HepG2 (cell line): Measurements from ENCODE around the gene SIK2. TPM values are rescaled to one million over a fixed set of nuclear protein-coding genes. Genes with fewer than 3 reads are reported as not detected.

ENCODE experiments used
- ATAC-seq: fragments of 200-7000 bp; cut with Tn5 transposase; 3 replicates; pipeline ENCODE4 v1.9.1; 2020; ENCODE audit warnings: mild to moderate bottlenecking, moderate library complexity
- BruUV-seq: library from RNA; stranded (reverse); fragments of 400-500 nt; replicated peaks from 2 replicates; lab custom pipeline; 2021; lab: Mats Ljungman, UMichigan
- CTCF ChIA-PET: fragments of 300-600 bp; formaldehyde crosslinking; extraction: SDS; loops from one replicate; lab custom pipeline; 2021; ENCODE audit warnings: low total read pairs, inconsistent platforms, low intra/inter-chr PET ratio; lab: Yijun Ruan, JAX
- POLR2A ChIA-PET: fragments of 350-600 bp; sonication (Branson Sonifier 250); formaldehyde crosslinking; loops from one replicate; lab custom pipeline; 2020; ENCODE audit warnings: antibody characterized with exemption, inconsistent platforms; lab: Yijun Ruan, JAX
- DNase-seq: peaks from one replicate; pipeline ENCODE4 v3.0.0-alpha.2; 2015; ENCODE audit warnings: low spot score
- FAIRE-seq: peaks from 3 replicates; lab custom pipeline; 2011; peaks lifted over from hg19 to GRCh38; lab: Jason Lieb, UNC
- H2AFZ ChIP-seq: one replicate; pipeline ENCODE4 v1.6.1; 2011; ENCODE audit warnings: low read length, inconsistent platforms
- H3K27ac ChIP-seq: fragments of 300-600 bp; 3 replicates; pipeline ENCODE4 v1.8.0; 2011; ENCODE audit warnings: mixed run types, mild to moderate bottlenecking, mixed read lengths, low read length, inconsistent platforms; ENCODE audit not compliant: insufficient read depth; ENCODE audit errors: extremely low read length
- H3K27me3 ChIP-seq, 2 experiments: fragments of 200-600 bp in 1 of 2; 2 replicates in 1 of 2; 3 replicates in 1 of 2; pipeline versions ENCODE4 v1.6.0 to v1.8.0; 2011; ENCODE audit warnings: low read length in 2 of 2, mild to moderate bottlenecking in 2 of 2, moderate library complexity in 2 of 2, inconsistent platforms in 1 of 2; ENCODE audit not compliant: insufficient read depth in 2 of 2, control insufficient read depth in 1 of 2
- H3K36me3 ChIP-seq, 2 experiments: fragments of 200-600 bp in 1 of 2; replicated peaks in 1 of 2; 2 replicates in 1 of 2; 3 replicates in 1 of 2; pipeline versions ENCODE4 v1.5.1 to v1.8.0; 2011; ENCODE audit warnings: low read length in 2 of 2, inconsistent platforms in 1 of 2; ENCODE audit not compliant: insufficient read depth in 2 of 2, control insufficient read depth in 1 of 2
- H3K4me1 ChIP-seq: 2 replicates; pipeline ENCODE4 v1.5.1; 2012; ENCODE audit warnings: low read length, inconsistent platforms; ENCODE audit not compliant: insufficient read depth
- H3K4me2 ChIP-seq: 2 replicates; pipeline ENCODE4 v1.6.0; 2011; ENCODE audit warnings: low read depth, low read length, inconsistent platforms
- H3K4me3 ChIP-seq, 3 experiments: fragments of 200-600 bp in 1 of 3; sonication (generic), shearing (Covaris generic) in 1 of 3; replicated peaks in 1 of 3; 2 replicates each; pipeline ENCODE4 v1.5.1; 2011 to 2016; ENCODE audit warnings: low read length in 3 of 3, inconsistent platforms in 2 of 3, low read depth in 2 of 3, mild to moderate bottlenecking in 2 of 3, control low read depth in 1 of 3, mixed read lengths in 1 of 3; ENCODE audit not compliant: insufficient read depth in 1 of 3
- H3K79me2 ChIP-seq: one replicate; pipeline ENCODE4 v1.6.1; 2011; ENCODE audit warnings: low read length, inconsistent platforms; ENCODE audit not compliant: insufficient read depth
- H3K9ac ChIP-seq: 2 replicates; pipeline ENCODE4 v1.6.0; 2011; ENCODE audit warnings: mild to moderate bottlenecking, low read depth, low read length, inconsistent platforms; ENCODE audit not compliant: insufficient read depth
- H3K9me3 ChIP-seq: 2 replicates; pipeline ENCODE4 v1.5.1; 2012; ENCODE audit warnings: mild to moderate bottlenecking, low read length
- H4K20me1 ChIP-seq: 2 replicates; pipeline ENCODE4 v1.6.0; 2011; ENCODE audit warnings: inconsistent platforms, mild to moderate bottlenecking, low read length, moderate library complexity; ENCODE audit not compliant: insufficient read depth
- EZH2 ChIP-seq: conservative IDR thresholded peaks from 2 replicates; pipeline ENCODE4 v1.6.1; 2012; ENCODE audit warnings: mild to moderate bottlenecking, low read depth, low read length, moderate library complexity
- FOXC1 ChIP-seq: sonication (generic); formaldehyde crosslinking; IDR thresholded peaks from 2 replicates; pipeline ENCODE4 v1.8.0; 2022; ENCODE audit warnings: mild to moderate bottlenecking, missing genetic modification reagents, borderline replicate concordance
- GLI4 ChIP-seq: sonication (generic); formaldehyde crosslinking; IDR thresholded peaks from 2 replicates; pipeline ENCODE4 v1.5.1; 2020; ENCODE audit warnings: missing genetic modification reagents, mild to moderate bottlenecking, moderate library complexity, borderline replicate concordance
- KLF12 ChIP-seq: sonication (generic); formaldehyde crosslinking; IDR thresholded peaks from 2 replicates; pipeline ENCODE4 v1.4.0; 2020; ENCODE audit warnings: missing genetic modification reagents, borderline replicate concordance
- RFX5 ChIP-seq: IDR thresholded peaks from 2 replicates; pipeline ENCODE4 v1.6.1; 2011; ENCODE audit warnings: low read depth, low read length, improper control_type of control experiment
- RNF2 ChIP-seq: fragments of 450-650 bp; conservative IDR thresholded peaks from 2 replicates; pipeline ENCODE4 v1.6.1; 2016; ENCODE audit warnings: low read depth
- TERF1 ChIP-seq: sonication (generic); formaldehyde crosslinking; IDR thresholded peaks from 2 replicates; pipeline ENCODE4 v1.8.0; 2022; ENCODE audit warnings: mild to moderate bottlenecking, missing genetic modification reagents, moderate library complexity
- ZBTB39 ChIP-seq: sonication (generic); formaldehyde crosslinking; IDR thresholded peaks from 2 replicates; pipeline ENCODE4 v1.5.0; 2020; ENCODE audit warnings: missing genetic modification reagents
- ZFAT ChIP-seq: sonication (generic); formaldehyde crosslinking; conservative IDR thresholded peaks from 2 replicates; pipeline ENCODE4 v1.8.1; 2023; ENCODE audit warnings: missing genetic modification reagents, inconsistent platforms
- ZNF224 ChIP-seq: sonication (generic); formaldehyde crosslinking; IDR thresholded peaks from 2 replicates; pipeline ENCODE4 v1.5.0; 2020; ENCODE audit warnings: mild to moderate bottlenecking, missing genetic modification reagents
- ZNF550 ChIP-seq: sonication (generic); formaldehyde crosslinking; IDR thresholded peaks from 2 replicates; pipeline ENCODE4 v1.4.0; 2020; ENCODE audit warnings: mild to moderate bottlenecking, missing genetic modification reagents, borderline replicate concordance
- ZNF562 ChIP-seq: sonication (generic); formaldehyde crosslinking; IDR thresholded peaks from 2 replicates; pipeline ENCODE4 v1.8.0; 2022; ENCODE audit warnings: missing genetic modification reagents, borderline replicate concordance
- ZNF687 ChIP-seq: sonication (generic); formaldehyde crosslinking; IDR thresholded peaks from 2 replicates; pipeline ENCODE4 v1.5.1; 2020; ENCODE audit warnings: mild to moderate bottlenecking, missing genetic modification reagents, moderate library complexity
- ZNF773 ChIP-seq: sonication (generic); formaldehyde crosslinking; IDR thresholded peaks from 2 replicates; pipeline ENCODE4 v1.4.0; 2020; ENCODE audit warnings: missing genetic modification reagents, borderline replicate concordance
- ZNF782 ChIP-seq: sonication (generic); formaldehyde crosslinking; IDR thresholded peaks from 2 replicates; pipeline ENCODE4 v1.4.0; 2020; ENCODE audit warnings: missing genetic modification reagents, mild to moderate bottlenecking, borderline replicate concordance
- WGBS: methylation state at CpG from one replicate; pipeline ENCODE4 v1.1.6; 2017; ENCODE audit warnings: low lambda C conversion rate; 5-methylcytosine and 5-hydroxymethylcytosine counted together
- in situ Hi-C: cut with HindIII; loops from 2 replicates; pipeline ENCODE4 v1.10.0; 2017; ENCODE audit warnings: low pct_unique_long_range_greater_than_20kb; ENCODE audit not compliant: extremely low pct_ligation_motif_present
- intact Hi-C: fragments of 100-400 bp; cut with micrococcal nuclease; formaldehyde crosslinking; loops from one replicate; pipeline ENCODE4 v1.10.0; 2022; ENCODE audit not compliant: unreplicated experiment
- polyA plus RNA-seq, 8 experiments: library from polyadenylated mRNA; depleted of rRNA in 3 of 8; stranded (reverse) in 7 of 8; unstranded in 1 of 8; fragments of >200 nt; fragmentation: Illumina TruSeq in 4 of 8; extraction: Trizol in 4 of 8; gene quantifications; 2 replicates each; pipeline versions ENCODE4 v1.2.1 to v1.2.3, GENCODE V29; 2011 to 2016; ENCODE audit warnings: low read depth in 4 of 8, missing spikeins in 1 of 8, mixed read lengths in 1 of 8; ENCODE audit not compliant: insufficient read depth in 1 of 8
- total RNA-seq, 5 experiments: library from RNA; depleted of rRNA; stranded (reverse); fragments of >200 nt; fragmentation: Illumina TruSeq; extraction: Trizol; gene quantifications; 2 replicates each; pipeline ENCODE4 v1.2.3, GENCODE V29; 2016; ENCODE audit warnings: low read depth in 1 of 5
- TF ChIP-seq, protein P1 (sequence below): sonication (generic); formaldehyde crosslinking; IDR thresholded peaks from 2 replicates; pipeline ENCODE4 v1.4.0; 2020; ENCODE audit warnings: mild to moderate bottlenecking, missing genetic modification reagents

SIK2 gene
- total and polyA plus RNA-seq, 2 of the 13 experiments (the other 11 are each of a cell fraction or from before 2014, with no cell fraction given): 8.1 to 15.4 TPM

DNA sequence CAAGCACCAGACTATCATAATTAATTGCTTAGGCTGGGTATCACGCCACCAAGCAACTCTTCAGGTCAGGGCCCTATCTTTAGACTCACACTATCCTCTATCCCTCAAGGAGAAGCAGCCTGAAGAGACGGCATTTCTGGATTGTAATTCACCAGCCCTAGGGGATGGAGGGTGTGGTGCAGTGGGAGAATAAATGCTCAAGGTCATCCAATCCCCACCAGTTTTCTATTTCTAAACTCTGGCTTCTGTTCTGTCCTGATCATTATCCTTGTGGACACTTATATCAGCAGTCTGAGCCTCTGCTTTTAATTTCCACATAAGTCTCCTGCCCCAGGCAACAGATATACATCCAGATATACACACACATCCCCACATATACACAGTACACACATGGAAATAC lies 13.1 kb upstream of the SIK2 start:
- H3K4me3 ChIP-seq: no peak overlapping the region
- BruUV-seq: no TSS peak
- in situ Hi-C loops (no loop called here), intact Hi-C loops (no loop called here)
- no peak overlapping the region for H2AFZ ChIP-seq
- H3K27ac ChIP-seq: no peak overlapping the region
- CTCF ChIA-PET: no interaction called here
- FAIRE-seq: no peak
- peak; percentile 31; the same call in 2 of the 3 replicates for ATAC-seq
- H3K4me2 ChIP-seq: no peak overlapping the region
- H3K9me3 ChIP-seq: no peaks in the 10 kb centered on the region
- no peaks in the 10 kb centered on the region for H3K79me2 ChIP-seq
- no peak overlapping the region for H3K9ac ChIP-seq
- no peaks in the 10 kb centered on the region for H3K36me3 ChIP-seq
- POLR2A ChIA-PET: no interaction called here
- WGBS: 63% methylated on average over 2 of the region's 2 CpGs
- DNase-seq: no peak
- no peaks in the 10 kb centered on the region for H3K27me3 ChIP-seq
- peaks cover 40% of the 10 kb centered on the region for H3K4me1 ChIP-seq
- H4K20me1 ChIP-seq: no peaks in the 10 kb centered on the region
- TF ChIP-seq KLF12 (no peak), TERF1 (CRISPR knock-in tag) (no peak), ZNF782 (CRISPR knock-in tag) (no peak), ZNF224 (CRISPR knock-in tag) (no peak), ZNF687 (CRISPR knock-in tag) (no peak), FOXC1 (CRISPR knock-in tag) (no peak), RFX5 (no peak), ZNF562 (no peak), GLI4 (no peak), ZNF550 (no peak), ZBTB39 (no peak), RNF2 (no peak), EZH2 (no peak), ZFAT (CRISPR knock-in tag) (no peak), ZNF773 (no peak)
- TF ChIP-seq, protein P1, sequence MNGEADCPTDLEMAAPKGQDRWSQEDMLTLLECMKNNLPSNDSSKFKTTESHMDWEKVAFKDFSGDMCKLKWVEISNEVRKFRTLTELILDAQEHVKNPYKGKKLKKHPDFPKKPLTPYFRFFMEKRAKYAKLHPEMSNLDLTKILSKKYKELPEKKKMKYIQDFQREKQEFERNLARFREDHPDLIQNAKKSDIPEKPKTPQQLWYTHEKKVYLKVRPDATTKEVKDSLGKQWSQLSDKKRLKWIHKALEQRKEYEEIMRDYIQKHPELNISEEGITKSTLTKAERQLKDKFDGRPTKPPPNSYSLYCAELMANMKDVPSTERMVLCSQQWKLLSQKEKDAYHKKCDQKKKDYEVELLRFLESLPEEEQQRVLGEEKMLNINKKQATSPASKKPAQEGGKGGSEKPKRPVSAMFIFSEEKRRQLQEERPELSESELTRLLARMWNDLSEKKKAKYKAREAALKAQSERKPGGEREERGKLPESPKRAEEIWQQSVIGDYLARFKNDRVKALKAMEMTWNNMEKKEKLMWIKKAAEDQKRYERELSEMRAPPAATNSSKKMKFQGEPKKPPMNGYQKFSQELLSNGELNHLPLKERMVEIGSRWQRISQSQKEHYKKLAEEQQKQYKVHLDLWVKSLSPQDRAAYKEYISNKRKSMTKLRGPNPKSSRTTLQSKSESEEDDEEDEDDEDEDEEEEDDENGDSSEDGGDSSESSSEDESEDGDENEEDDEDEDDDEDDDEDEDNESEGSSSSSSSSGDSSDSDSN: no peak
